Activated CD8-positive, alpha-beta T cell treated with anti-CD3 and anti-CD28 coated beads for 36 hours (primary cell): ENCODE data around the gene TMPRSS2. TPM values are rescaled to one million over a fixed set of nuclear protein-coding genes. Genes with fewer than 3 reads are reported as not detected.

Experiments
- ATAC-seq: fragments of 200-7000 bp; cut with Tn5 transposase; one replicate; pipeline ENCODE4 v1.10.0; 2021; ENCODE audit warnings: mild to moderate bottlenecking, moderate library complexity
- CTCF ChIA-PET: fragments of 350-600 bp; sonication (Branson Sonifier 250); formaldehyde crosslinking; loops from one replicate; lab custom pipeline; 2021; ENCODE audit warnings: antibody characterized with exemption; lab: Charles Lee
- POLR2A ChIA-PET: fragments of 350-600 bp; sonication (Branson Sonifier 250); formaldehyde crosslinking; loops from one replicate; lab custom pipeline; 2021; ENCODE audit warnings: antibody characterized with exemption; lab: Charles Lee
- DNase-seq: peaks from one replicate; pipeline ENCODE4 v3.0.0-alpha.2; 2020
- H3K27ac Mint-ChIP-seq: one replicate; pipeline ENCODE4 v1.8.0; 2021; ENCODE audit warnings: mild to moderate bottlenecking, mixed read lengths
- H3K27me3 Mint-ChIP-seq: one replicate; pipeline ENCODE4 v1.8.0; 2021; ENCODE audit warnings: mixed read lengths
- H3K36me3 Mint-ChIP-seq: one replicate; pipeline ENCODE4 v1.8.0; 2021; ENCODE audit warnings: low read depth, mixed read lengths
- H3K4me1 Mint-ChIP-seq: one replicate; pipeline ENCODE4 v1.8.0; 2021; ENCODE audit warnings: low read depth, mixed read lengths
- H3K4me3 Mint-ChIP-seq: one replicate; pipeline ENCODE4 v1.8.0; 2021; ENCODE audit warnings: mild to moderate bottlenecking, moderate library complexity, mixed read lengths
- H3K9me3 Mint-ChIP-seq: one replicate; pipeline ENCODE4 v1.8.0; 2021; ENCODE audit warnings: mixed read lengths
- CTCF ChIP-seq: fragments of 200-600 bp; IDR thresholded peaks from one replicate; pipeline ENCODE4 v1.8.0; 2022; ENCODE audit warnings: antibody characterized with exemption, mild to moderate bottlenecking
- intact Hi-C: fragments of 100-400 bp; cut with micrococcal nuclease; formaldehyde crosslinking; loops from one replicate; pipeline ENCODE4 v1.10.0; 2022
- total RNA-seq, 2 experiments: library from RNA; stranded (reverse); gene quantifications; one replicate each; pipeline ENCODE4 v1.2.3, GENCODE V29; 2021

Gene TMPRSS2
- total RNA-seq, 2 experiments from 2014 or later: not detected

GRCh38 chr21:41478319-41479177, 29.4 kb downstream of the TMPRSS2 start:
- CTCF ChIA-PET: no interaction called here

DNA sequence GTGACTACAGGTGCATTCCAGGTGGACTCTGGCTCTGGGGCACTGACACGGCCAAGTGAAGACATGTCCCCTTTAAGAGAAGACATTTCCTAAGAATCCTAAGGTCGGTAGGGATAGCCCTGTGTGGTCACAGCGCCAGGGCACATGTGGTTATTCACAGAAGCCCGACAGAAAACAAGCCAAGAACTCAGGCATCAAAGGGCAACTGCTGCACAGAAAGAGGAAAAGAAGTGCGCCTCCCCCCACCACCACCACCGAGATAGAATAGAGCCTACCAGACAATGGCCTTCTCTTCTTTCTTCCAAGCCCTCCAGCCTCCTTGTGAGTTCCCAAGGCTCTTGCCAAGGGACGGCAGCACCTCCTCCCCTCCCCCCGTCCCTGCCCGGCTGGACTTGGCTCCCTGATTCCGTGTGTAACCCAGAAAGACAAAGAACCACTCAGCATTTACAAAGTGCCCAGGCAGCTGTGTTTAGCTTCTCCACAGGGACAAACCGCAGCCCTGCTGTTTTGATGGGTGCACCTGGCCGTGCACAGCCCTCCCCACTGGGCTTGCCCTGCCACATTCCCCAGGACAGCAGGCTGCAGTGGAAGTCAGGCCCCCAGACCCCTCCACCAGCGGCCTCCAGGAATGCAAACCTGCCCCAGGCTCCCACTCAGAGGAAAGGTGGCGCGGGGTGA, 30.2 kb downstream of the TMPRSS2 start:
- intact Hi-C loops: no loop called here
- peaks cover 3% of the 10 kb centered on the region for H3K27me3 Mint-ChIP-seq
- ChIA-PET POLR2A (no interaction called here), CTCF (no interaction called here)
- no peaks in the 10 kb centered on the region for H3K36me3 Mint-ChIP-seq
- ATAC-seq: no peak
- no peak for TF ChIP-seq CTCF
- no peak for DNase-seq
- H3K4me1 Mint-ChIP-seq: peaks cover 4% of the 10 kb centered on the region
- H3K9me3 Mint-ChIP-seq: no peaks in the 10 kb centered on the region
- H3K4me3 Mint-ChIP-seq: no peak overlapping the region
- H3K27ac Mint-ChIP-seq: no peak overlapping the region

More at GRCh38 chr21:41478319-41479177, 29.4 kb downstream of the TMPRSS2 start:
- POLR2A ChIA-PET: no interaction called here
- TF ChIP-seq CTCF: no peak
- no peak overlapping the region for H3K27ac Mint-ChIP-seq
- H3K36me3 Mint-ChIP-seq: no peaks in the 10 kb centered on the region
- intact Hi-C loops: no loop called here
- DNase-seq: no peak
- peaks cover 3% of the 10 kb centered on the region for H3K27me3 Mint-ChIP-seq
- ATAC-seq: no peak
- H3K4me3 Mint-ChIP-seq: no peak overlapping the region
- peaks cover 4% of the 10 kb centered on the region for H3K4me1 Mint-ChIP-seq
- no peaks in the 10 kb centered on the region for H3K9me3 Mint-ChIP-seq

- intact Hi-C loops: no loop called here
- Mint-ChIP-seq H3K36me3 (no peaks in the 10 kb centered on the region), H3K4me1 (peaks cover 4% of the 10 kb centered on the region), H3K27ac (no peak overlapping the region), H3K9me3 (no peaks in the 10 kb centered on the region), H3K27me3 (peaks cover 5% of the 10 kb centered on the region), H3K4me3 (no peak overlapping the region)
- ChIA-PET CTCF (no interaction called here), POLR2A (no interaction called here)
- DNase-seq: no peak
- no peak for ATAC-seq
- no peak for TF ChIP-seq CTCF
These were observed 32.1 kb downstream of the TMPRSS2 start for GRCh38 chr21:41475714-41476420.

DNA sequence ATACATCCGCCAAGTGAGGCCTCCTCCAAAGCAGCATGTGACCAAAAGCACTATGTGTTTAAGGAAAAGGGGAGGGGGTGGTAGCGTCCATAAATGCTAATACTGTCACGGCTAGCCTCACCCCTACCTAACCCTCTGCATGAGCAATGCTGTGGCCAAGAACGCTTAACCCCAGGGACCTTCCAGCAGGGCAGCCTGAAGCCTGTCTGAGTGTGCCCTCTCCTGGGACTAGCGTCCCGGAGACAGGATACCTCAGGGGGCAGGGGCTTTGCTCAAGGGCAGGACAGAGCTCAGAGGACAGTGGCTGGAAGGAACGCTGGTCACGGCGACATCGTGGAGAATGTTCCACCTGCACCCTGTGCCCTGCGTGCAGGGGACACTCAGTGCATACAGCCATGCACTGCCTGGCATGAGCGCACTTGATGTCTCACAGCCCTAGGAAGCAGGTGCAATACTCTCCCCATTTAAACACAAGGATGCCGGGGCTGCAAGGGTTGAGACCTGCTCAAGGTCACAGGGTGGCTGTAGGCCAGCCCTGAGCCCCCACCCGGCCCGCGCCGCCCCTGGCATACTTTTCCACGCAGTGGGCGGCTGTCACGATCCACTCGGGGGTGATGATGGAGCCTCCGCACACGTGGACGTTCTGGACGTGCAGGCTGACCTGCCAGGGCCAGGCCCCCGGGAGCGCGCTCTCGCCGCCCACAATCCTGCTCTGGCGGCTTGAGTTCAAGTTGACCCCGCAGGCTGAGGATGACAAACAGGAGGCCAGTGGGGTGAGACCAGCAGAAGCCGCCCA, 35.0 kb downstream of the TMPRSS2 start:
- no peaks in the 10 kb centered on the region for H3K9me3 Mint-ChIP-seq
- H3K4me3 Mint-ChIP-seq: no peak overlapping the region
- intact Hi-C loops: no loop called here

More for the DNA sequence above, 35.0 kb downstream of the TMPRSS2 start:
- H3K27ac Mint-ChIP-seq: no peak overlapping the region
- H3K4me1 Mint-ChIP-seq: peaks cover 4% of the 10 kb centered on the region
- CTCF ChIA-PET: no interaction called here
- H3K27me3 Mint-ChIP-seq: peaks cover 22% of the 10 kb centered on the region
- DNase-seq: no peak
- no peak for ATAC-seq
- no peak for TF ChIP-seq CTCF
- POLR2A ChIA-PET: no interaction called here
- H3K36me3 Mint-ChIP-seq: no peaks in the 10 kb centered on the region
